GM21786 (cell line): ENCODE measurements around the gene COL7A1.

Experiments
- ATAC-seq: cut with Tn5 transposase; IDR thresholded peaks from one replicate; pipeline ENCODE4 v1.9.1; 2021; ENCODE audit not compliant: unreplicated experiment

The COL7A1 gene

DNA sequence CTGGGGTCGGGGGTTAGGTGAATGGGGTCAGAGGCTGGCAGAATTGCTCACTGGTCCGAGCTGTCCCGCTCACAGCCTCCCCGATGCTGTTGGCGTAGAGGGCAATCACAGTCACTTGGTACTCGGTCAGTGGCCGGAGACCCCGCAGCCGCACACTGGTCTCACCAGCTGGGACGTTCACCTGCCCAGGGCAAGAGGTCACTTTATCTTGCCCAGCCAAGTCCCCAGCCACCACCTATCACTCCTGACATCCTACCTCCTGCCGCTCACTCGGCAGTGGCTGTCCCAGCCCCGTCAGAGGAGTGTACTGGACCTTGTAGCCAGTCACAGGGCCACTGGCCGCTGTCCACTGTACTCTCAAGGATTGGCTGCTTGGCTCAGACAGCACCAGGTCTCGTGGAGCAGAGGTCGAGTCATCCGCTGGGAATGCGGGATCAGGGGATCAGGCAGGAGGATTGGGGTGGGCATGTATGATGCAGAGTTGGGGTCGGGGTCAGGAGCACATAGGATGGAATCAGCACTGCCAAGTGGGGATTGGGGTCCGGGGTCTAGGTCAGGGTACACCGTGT is 2.5 kb downstream of the COL7A1 start:
- ATAC-seq, result no peak

DNA sequence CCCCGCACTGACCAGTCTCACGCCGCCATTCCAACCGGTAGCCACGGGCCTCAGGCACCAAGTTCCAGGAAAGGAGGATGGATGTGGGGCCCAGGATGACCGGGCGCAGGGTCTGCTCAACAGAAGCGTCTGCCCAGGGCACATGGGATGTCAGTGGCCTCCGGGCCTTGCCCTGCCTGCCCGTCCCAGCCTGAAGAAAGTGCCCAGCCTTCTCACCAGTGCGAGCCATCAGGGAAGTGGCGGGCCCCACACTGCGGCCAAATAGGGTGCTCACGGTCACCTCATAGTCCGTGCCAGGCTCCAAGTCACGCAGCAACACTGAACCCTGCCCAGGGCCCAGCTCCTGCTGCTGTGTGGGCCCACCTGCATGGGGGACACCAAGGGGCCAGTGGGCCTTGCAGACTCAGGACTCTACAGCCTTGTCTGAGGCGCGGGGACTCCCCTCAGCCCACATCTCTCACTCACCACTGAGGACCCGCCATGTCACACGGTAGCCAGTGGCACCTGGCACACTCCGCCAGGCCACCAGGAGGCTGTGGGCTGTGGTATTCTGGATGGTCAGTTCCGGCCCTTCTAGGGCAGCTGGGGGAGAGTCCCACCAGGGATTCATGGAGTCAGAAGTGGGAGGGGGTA is 3.1 kb downstream of the COL7A1 start:
- ATAC-seq, result no peak

DNA sequence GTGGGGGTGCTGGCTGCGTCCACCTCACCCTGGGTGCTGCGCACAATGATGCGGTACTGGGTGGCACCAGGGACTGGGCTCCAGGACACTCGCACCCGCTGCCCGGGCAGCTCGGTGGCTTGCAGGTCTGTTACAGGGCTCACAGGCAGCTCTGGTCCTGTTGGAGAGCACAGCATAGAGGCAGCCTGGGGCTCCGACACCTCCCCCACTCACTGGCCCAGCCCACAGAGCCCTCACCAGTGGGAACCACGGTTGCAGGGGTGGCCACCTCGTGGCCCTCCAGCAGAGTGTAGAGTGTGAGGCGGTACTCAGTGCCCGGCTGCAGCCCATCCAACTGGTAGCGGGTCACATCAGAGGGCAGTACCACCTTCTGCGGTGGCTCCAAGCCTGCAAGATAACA is 3.7 kb downstream of the COL7A1 start:
- ATAC-seq, result no peak

DNA sequence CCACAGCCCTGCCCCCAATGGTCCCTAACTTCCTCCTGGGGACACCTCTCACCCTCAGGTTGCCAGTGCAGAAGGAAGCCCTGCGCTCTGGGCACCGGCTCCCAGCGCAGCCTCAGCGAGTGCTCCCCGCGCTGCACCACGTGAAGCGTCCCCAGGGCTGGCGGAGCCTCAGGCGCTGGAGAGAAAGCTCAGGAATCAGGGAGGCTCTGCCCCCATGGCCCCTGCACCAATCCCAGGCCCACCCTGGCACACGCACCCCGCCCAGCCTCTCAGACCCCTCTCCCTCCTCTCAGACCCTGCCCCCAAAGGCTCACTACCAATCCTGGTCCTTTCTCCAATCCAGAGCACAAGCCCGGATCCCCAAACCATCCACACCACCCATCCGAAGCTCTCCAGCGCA is 6.9 kb downstream of the COL7A1 start:
- ATAC-seq, result no peak

DNA sequence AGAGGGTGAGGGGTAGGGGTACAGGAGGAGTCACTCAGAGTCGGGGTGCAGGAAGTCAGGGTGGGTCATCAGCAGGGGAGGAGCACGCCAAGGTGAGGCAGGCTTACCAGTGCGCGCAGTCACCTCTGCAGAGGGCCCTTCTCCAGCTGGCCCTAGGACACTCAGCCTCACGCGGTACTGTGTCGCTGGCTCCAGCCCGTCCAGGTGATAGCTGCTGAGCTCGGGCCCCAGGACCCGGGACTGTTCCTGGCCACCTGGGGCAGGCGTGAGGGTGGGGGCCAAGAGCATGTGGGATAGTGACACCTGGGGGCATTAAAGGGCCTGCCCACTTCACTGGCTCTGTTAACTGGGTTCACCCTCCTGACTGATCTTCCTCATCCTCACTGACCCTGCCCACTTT is 7.4 kb downstream of the COL7A1 start:
- no peak for ATAC-seq

DNA sequence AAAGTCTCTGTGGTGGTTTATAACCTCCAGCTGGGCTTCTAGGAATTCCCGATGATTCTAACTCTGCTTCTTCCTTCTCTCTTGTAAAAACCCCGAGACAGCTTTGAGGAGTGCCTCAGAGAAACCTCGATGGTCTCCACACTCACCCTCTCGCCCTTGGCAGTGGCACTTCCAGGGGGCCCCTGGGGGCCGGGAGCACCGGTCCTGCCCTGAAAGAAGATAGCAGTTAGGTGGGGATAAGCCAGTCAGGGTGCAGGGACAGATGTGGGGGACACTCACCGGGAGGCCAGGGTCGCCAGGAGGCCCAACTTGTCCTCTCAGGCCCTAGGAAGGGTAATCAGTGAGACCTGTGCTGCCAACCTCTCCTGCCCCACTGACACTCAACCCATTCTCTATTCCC is 9.7 kb downstream of the COL7A1 start:
- no peak for ATAC-seq

DNA sequence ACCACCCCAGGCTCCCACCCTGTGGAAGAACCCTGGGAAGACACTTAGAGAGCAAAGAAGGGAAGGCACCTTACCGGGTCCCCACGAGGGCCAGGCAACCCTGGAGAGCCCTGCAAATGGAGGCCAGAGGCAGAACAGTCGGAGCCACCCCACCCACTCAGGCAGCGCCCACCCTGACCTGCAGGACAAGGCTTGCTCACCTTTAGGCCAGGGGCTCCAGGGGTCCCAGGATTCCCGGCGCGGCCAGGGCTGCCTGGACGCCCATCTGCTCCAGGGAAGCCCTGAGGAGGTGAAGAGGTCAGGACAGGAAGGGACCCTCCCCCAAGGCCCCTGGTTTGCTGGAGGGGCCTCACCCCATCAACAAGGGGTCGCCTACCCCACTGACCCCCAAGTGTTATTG is 10.3 kb downstream of the COL7A1 start:
- ATAC-seq, result no peak

DNA sequence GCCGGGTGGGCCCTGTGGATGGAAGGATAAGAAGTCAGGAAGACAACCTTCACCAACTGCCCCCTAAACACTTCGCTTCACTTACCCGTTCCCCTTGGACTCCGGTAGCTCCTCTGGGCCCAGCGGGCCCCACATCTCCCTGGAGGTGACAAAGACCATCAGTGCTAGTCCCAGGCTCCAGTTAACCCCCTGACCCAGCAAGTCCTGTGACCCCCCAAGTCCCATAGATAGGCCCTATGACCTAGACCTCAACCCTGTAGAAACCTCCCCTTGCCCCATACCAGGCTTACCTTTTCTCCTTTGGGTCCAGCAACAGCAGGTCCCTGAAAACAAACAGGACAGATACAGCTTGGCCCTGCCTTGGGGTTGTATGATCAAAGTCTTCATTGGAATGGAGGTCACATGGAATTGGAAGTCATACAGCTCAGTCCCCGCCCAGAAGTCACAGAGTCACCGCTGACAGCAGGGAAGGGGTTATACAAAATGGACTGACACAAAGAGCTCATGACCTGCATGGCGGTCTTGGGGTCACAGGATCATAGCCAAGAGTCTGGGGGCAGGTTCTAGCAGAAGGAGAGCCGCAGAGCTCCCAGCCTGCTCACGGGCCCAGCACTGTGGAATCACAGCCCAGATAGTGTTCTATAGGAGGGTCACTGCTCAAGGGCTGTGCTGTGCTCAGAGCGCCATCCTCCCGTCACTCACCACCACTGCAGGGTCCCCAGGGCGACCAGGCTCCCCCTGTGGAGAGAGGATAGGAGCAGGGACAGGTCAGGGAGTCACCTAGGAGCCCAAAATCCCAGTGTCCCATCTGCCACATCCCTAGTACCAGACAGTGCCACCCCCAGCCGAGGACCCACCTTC is 13.3 kb downstream of the COL7A1 start:
- no peak for ATAC-seq

DNA sequence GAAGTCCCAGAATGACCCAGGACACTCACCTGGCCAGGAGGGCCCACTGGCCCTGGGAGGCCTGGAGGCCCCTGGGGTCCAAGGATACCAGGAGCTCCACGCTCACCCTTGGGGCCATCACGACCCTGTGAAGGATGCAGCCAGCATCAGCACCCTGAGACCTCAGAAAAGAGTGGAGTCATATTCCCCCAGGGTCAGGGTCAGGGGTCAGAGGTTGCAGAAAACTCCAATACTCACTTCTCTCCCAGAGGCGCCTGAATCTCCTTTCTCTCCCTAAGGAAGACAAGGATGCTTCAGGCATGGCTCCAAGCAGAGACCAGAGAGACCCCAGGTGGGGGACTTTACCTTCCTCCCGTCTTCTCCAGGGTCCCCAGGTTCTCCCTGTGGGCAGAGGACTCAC is 18.5 kb downstream of the COL7A1 start:
- ATAC-seq, result no peak

DNA sequence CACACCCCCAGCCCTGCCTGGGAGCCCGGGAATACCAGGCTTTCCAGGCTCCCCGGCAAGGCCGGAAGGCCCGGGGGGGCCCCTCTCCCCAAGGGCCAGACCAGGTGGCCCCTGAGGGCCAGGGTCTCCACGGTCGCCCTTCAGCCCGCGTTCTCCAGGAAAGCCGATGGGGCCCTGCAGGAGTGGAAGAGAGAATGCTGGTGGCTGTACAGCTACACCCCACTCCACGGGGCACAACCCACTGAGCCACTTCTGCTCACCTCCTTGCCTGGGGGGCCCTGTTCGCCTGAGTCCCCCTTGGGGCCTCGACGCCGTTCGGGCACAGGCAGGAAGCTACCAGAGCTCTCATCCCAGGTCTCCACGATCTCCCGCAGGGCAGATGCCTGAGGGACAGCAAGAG is 19.8 kb downstream of the COL7A1 start:
- ATAC-seq, result no peak

DNA sequence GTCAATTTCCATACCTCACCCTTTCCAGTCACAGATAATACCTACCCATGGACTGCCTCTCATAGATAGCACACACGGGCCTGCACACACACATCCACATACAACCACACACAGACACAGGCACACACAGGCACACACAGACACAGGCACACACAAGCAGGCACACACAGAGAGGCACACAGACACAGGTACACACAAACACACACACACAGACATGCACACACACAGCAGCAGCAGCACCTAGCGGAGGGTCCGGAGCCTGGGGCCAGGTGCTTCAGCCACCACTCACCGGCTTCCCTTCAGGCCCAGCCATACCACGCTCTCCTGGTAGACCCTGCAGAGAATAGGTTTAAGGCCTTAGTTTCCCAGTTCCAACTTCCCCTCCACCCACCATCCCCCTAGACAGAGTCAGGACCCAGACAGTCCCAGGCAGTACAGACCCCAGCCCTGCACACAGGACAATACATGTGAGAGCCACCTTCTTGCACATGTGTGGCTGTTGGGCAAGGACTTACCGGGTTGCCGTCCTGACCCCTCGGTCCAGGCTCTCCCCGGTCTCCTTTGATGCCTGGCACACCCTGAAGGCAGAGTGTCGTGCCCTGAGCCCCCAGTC is 21.1 kb downstream of the COL7A1 start:
- no peak for ATAC-seq

DNA sequence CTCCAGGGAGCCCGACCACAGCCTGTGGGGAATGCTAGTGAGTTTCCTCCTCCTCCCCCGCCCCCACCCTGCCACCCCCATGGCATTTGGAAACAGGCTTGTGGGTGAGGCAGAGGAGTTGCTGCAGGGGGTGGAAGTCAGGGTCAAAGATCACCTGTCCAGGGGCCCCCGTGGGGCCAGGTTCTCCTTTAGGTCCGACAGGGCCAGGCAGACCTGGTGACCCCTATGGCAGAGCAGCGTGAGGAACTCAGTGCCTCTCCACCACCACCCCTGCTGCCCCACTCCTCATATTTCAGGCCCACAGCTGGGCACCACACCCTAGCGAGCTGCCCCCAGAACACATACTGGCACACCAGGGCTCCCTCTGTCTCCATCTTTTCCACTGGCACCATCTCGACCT is 22.6 kb downstream of the COL7A1 start:
- ATAC-seq, result no peak

DNA sequence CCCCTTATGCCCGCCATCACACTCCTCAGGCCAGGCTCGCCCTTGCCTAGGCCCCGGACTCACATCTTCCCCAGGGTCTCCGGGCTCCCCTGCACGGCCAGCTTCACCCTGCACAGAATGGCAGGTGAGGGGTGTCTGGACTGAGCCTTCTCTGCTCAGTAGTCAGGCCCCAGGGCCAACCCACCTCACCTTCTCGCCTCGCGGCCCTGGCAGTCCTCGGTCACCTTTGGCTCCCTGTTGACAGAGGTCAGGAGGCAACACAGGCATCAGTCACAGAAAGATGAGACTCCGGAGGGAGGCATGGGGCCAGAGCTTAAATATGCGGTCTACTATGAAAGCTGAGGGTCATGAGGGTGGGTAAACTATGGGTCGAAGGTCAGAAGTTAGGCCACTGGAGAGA is 23.2 kb downstream of the COL7A1 start:
- ATAC-seq, result no peak

DNA sequence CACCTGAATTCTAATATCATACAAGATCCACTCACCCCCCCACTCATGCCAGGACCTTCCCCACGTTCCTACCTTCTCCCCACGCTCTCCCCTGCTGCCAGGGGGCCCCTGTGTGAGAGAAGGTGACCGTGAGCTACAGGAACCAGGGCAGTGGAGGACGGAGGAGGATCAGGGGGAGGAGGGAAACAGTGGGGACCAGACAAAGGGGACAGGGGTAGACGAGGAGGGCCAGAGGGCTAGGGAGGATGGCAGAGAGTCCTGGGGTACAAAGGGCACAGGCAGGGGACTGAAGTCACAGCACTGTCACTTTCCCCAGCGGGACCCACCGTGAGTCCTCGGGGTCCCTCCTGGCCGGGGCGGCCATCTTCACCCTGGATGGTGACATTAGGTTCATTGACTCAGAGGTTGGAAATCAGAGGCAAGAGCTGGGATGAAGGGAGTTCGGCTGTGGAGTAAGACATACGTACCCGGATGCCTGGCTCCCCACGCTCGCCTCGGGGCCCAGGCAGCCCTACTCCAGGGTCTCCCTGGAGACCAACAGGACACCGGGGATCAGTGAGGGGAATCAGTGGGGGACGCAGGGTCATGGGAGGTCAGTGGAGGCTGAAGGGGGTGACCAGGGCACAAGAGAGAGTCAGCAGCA is 25.2 kb downstream of the COL7A1 start:
- ATAC-seq, result no peak

DNA sequence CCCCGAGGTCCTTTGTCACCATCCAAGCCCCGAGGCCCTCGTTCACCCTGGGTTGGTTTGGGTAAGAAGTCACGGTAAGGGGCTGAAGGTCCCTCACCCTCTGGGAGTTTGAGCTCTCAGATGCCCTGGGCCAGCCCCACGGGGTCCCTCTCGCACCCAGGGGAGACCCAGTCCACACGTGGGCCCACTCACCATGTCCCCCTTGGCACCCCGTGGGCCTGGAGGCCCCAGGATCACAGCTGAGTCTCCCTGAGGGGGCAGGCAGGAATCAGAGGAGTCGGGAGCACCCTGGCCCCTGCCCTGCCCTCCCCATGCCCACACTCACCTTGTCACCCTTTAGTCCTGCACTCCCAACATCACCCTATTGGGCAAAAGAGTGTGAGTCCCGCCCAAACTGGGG is 25.7 kb downstream of the COL7A1 start:
- ATAC-seq, result no peak

DNA sequence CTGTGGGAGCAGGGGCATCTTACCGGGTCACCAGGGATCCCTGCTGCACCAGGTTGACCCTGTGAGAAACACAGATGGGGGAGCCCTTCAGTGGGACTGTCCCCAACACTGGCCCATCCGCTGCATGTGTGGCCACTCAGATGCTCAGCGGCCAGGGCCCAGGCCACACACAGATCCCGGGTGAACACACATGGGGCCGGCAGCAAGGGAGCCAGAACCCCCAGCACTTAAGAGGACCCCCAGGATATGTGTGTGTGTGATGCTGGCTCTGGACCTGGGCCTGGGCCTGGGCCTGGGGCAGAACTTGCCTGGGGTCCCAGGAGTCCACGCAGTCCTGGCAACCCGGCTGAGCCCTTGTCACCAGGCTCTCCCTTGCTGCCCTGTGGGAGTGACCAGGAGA is 26.7 kb downstream of the COL7A1 start:
- ATAC-seq, result no peak

DNA sequence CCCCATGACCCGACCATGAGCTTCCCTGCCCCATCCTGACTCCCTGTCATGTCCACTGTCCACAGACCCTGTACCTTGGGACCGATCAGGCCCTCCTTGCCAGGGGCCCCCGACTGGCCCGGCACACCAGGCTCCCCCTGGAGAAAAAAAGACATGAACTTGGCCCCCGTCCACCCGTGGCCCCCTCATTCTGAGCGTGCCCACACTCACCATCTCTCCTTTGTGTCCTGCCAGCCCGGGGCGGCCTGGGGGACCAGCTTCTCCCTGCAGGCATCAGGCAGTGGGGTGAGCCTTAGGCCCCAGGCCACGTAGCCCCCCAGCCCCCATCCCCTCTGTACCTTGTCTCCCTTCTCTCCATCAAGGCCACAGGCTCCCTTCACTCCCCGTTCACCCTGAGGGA is 27.6 kb downstream of the COL7A1 start:
- no peak for ATAC-seq

DNA sequence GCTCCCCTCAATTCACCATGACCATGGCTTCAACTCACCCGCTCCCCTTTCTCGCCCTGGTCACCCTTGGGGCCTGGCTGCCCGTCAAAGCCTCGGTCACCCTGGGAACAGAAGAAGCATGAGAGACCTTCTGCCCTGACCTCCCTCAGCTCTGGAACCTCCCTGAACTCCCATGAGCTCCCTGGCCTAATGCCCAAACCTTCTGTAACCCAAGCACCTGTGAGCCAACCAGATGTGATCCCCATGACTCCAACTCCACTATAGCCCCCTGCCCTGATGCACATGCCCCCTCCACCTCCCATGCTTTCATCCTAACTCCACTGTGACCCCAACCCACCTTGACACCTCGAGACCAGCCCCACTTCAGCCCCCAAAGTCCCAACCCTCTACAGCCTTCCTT is 28.0 kb downstream of the COL7A1 start:
- no peak for ATAC-seq

DNA sequence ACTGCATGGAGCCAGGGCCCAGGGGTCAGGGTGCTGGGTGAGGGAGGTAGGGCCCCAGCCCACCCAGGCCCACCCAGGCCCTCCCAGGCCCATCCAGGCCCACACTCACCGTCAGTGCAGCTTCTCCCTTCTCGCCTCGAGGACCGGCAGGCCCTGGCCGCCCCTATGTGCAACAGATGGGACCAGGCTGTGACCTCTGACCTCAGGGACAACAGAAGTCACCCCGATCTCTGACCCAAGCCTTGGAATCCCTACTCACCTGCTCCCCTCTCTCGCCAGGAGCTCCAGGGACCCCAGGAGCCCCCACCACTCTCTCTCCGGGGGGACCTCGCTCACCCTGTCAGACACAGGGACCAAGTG is 28.7 kb downstream of the COL7A1 start:
- no peak for ATAC-seq

DNA sequence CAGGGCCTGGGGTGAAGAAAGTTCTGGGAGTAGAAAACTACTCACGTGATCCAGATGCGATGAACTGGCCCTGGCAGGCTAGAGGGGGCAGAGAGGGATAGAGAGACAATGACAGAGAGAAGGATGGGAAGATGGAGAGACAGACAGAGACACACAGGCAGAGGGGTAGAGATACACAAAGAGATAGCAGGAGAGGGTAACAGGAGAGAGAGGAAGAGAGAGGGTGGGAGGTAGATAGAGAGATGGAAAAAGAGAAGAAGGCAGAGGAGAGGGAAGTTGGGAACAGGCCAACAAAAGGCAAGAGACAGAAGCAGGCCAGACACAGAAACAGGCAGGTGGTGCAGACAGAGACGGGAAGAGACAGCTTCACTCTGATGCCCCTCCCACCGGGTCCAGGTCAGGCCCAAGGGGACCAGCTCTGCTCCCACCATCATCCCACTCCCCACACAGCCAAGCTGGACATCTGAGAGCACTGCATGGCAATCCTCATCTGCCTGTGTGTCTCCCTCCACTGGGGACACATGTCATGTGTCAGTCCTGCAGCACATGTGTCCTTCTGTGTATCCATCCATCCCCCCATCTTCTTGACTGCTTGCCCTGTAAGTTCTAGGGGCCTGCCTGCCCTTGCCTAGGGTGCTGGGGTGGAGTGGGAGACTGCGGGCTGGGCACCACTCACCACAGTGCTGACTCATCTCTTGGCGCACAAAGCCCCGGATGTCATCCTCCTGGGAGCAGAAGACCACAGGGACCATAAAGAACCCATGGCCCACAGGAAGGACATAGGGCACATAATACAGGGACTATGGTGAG is 29.3 kb downstream of the COL7A1 start:
- ATAC-seq, result no peak

DNA sequence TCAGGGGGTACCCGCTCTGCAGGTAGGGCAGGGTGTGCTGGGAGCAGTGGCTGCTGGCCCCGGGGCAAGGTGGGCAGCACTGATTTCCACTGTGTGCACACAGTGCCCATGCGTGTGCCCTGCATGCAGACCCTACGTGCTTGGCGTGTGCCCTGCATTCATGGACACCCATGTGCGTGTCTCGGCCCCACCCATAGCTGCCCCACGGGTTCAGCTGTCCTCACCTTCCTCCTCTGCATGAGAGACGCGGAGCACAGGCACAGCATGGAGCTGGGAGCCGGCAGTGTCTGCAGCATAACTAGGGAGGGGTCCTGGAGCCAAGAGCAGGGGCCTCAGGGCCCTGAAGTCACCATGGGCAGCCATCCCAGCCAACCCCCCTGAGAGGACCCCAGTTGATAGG is 29.9 kb downstream of the COL7A1 start:
- no peak for ATAC-seq
